GM12878 (cell line): ENCODE data around the gene CSTF1. TPM values are rescaled to one million over a fixed set of nuclear protein-coding genes. Genes with fewer than 3 reads are reported as not detected.

Source experiments
- ATAC-seq: fragments of 200-7000 bp; cut with Tn5 transposase; 3 replicates; pipeline ENCODE4 v1.9.1; 2020; ENCODE audit warnings: mild to moderate bottlenecking, moderate library complexity
- BruUV-seq: library from RNA; stranded (reverse); fragments of 400-500 nt; replicated peaks from 2 replicates; lab custom pipeline; 2021; lab: Mats Ljungman, UMichigan
- CTCF ChIA-PET: fragments of 300-600 bp; sonication (Branson Sonifier 250); formaldehyde crosslinking; extraction: SDS; loops from one replicate; lab custom pipeline; 2021; ENCODE audit warnings: inconsistent platforms; lab: Yijun Ruan, JAX
- POLR2A ChIA-PET: fragments of 350-600 bp; formaldehyde crosslinking; extraction: SDS; loops from one replicate; lab custom pipeline; 2021; ENCODE audit warnings: inconsistent platforms; lab: Charles Lee
- RAD21 ChIA-PET: fragments of 300-600 bp; sonication (Branson Sonifier 250); formaldehyde crosslinking; loops from one replicate; lab custom pipeline; 2023; ENCODE audit warnings: antibody characterized with exemption; ENCODE audit not compliant: unreplicated experiment; lab: Charles Lee
- SMC1A ChIA-PET: fragments of 300-600 bp; sonication (Branson Sonifier 250); formaldehyde crosslinking; loops from one replicate; lab custom pipeline; 2023; ENCODE audit not compliant: unreplicated experiment, uncharacterized antibody; lab: Charles Lee
- DNase-seq: peaks from one replicate; pipeline ENCODE4 v3.0.0-alpha.2; 2011; ENCODE audit warnings: low read depth, low spot score
- FAIRE-seq: peaks from 3 replicates; lab custom pipeline; 2011; peaks lifted over from hg19 to GRCh38; lab: Jason Lieb, UNC
- H2AFZ ChIP-seq: 2 replicates; pipeline ENCODE4 v1.6.0; 2011; ENCODE audit warnings: low read depth, low read length, control low read depth; ENCODE audit not compliant: control insufficient read depth
- H3K27ac ChIP-seq: 2 replicates; pipeline ENCODE4 v1.5.1; 2011; ENCODE audit warnings: control low read depth; ENCODE audit not compliant: control insufficient read depth, insufficient read depth
- H3K27me3 ChIP-seq, 2 experiments: replicated peaks in 1 of 2; 2 replicates each; pipeline versions ENCODE4 v1.6.0 to v1.6.1; 2011; ENCODE audit warnings: low read length in 1 of 2; ENCODE audit not compliant: control insufficient read depth in 2 of 2, insufficient read depth in 2 of 2
- H3K36me3 ChIP-seq, 2 experiments: 2 replicates each; pipeline ENCODE4 v1.5.1; 2011; ENCODE audit warnings: low read length in 1 of 2; ENCODE audit not compliant: control insufficient read depth in 2 of 2, insufficient read depth in 2 of 2
- H3K4me1 ChIP-seq: 2 replicates; pipeline ENCODE4 v1.6.1; 2011; ENCODE audit warnings: mild to moderate bottlenecking, low read length, moderate library complexity, mixed read lengths; ENCODE audit not compliant: control insufficient read depth, insufficient read depth
- H3K4me2 ChIP-seq: 2 replicates; pipeline ENCODE4 v1.6.0; 2011; ENCODE audit warnings: control low read depth; ENCODE audit not compliant: control insufficient read depth, insufficient read depth
- H3K4me3 ChIP-seq: fragments of 200-600 bp; sonication (generic); 2 replicates; pipeline ENCODE4 v1.5.1; 2016
- H3K79me2 ChIP-seq: 2 replicates; pipeline ENCODE4 v1.6.0; 2011; ENCODE audit warnings: low read length; ENCODE audit not compliant: control insufficient read depth, insufficient read depth
- H3K9ac ChIP-seq: 2 replicates; pipeline ENCODE4 v1.8.0; 2011; ENCODE audit warnings: low read length, control low read depth, mixed read lengths; ENCODE audit not compliant: control insufficient read depth, insufficient read depth
- H3K9me3 ChIP-seq: replicated peaks from 3 replicates; pipeline ENCODE4 v1.5.1; 2011; ENCODE audit warnings: mild to moderate bottlenecking, low read length; ENCODE audit not compliant: control insufficient read depth, insufficient read depth
- H4K20me1 ChIP-seq: 2 replicates; pipeline ENCODE4 v1.6.0; 2011; ENCODE audit not compliant: control insufficient read depth, insufficient read depth
- ATF2 ChIP-seq: IDR thresholded peaks from 2 replicates; pipeline ENCODE4 v1.6.1; 2012; ENCODE audit warnings: low read length, inconsistent platforms
- BCL3 ChIP-seq: IDR thresholded peaks from 2 replicates; pipeline ENCODE4 v1.6.1; 2011; ENCODE audit warnings: borderline replicate concordance, low read depth, mild to moderate bottlenecking, moderate library complexity, low read length; ENCODE audit not compliant: insufficient read depth, poor library complexity, severe bottlenecking
- BHLHE40 ChIP-seq, 2 experiments: fragments of 450-650 bp in 1 of 2; IDR thresholded peaks; 2 replicates each; pipeline ENCODE4 v1.6.1; 2011 to 2017; ENCODE audit warnings: low read depth in 2 of 2, borderline replicate concordance in 1 of 2, improper control_type of control experiment in 1 of 2, low read length in 1 of 2, mild to moderate bottlenecking in 1 of 2
- BRCA1 ChIP-seq: IDR thresholded peaks from 2 replicates; pipeline ENCODE4 v1.6.1; 2011; ENCODE audit warnings: low read depth, low read length, improper control_type of control experiment
- CBFB ChIP-seq: IDR thresholded peaks from 2 replicates; pipeline ENCODE4 v1.6.1; 2016; ENCODE audit warnings: antibody characterized with exemption, low read depth
- E2F4 ChIP-seq: IDR thresholded peaks from 2 replicates; pipeline ENCODE4 v1.6.1; 2012; ENCODE audit warnings: low read depth, low read length, improper control_type of control experiment
- EP300 ChIP-seq, 2 experiments: fragments of 150-350 bp in 1 of 2; IDR thresholded peaks; 2 replicates each; pipeline ENCODE4 v1.6.1; 2011 to 2012; ENCODE audit warnings: low read depth in 2 of 2, low read length in 2 of 2, borderline replicate concordance in 1 of 2, improper control_type of control experiment in 1 of 2, inconsistent platforms in 1 of 2; ENCODE audit not compliant: control insufficient read depth in 1 of 2
- KAT2A ChIP-seq: conservative IDR thresholded peaks from 2 replicates; pipeline ENCODE4 v1.6.1; 2011; ENCODE audit warnings: low read depth, low read length; ENCODE audit not compliant: control insufficient read depth
- NR2F1 ChIP-seq: fragments of 450-650 bp; conservative IDR thresholded peaks from 2 replicates; pipeline ENCODE4 v1.6.1; 2017; ENCODE audit warnings: mild to moderate bottlenecking
- PRDM15 ChIP-seq: fragments of 450-650 bp; formaldehyde crosslinking; IDR thresholded peaks from 2 replicates; pipeline ENCODE4 v1.4.0; 2020; ENCODE audit warnings: mild to moderate bottlenecking, moderate library complexity
- RELA ChIP-seq: fragments of 450-650 bp; IDR thresholded peaks from 2 replicates; pipeline ENCODE4 v1.8.0; 2014; ENCODE audit warnings: borderline replicate concordance; ENCODE audit not compliant: partially characterized antibody
- RFX5 ChIP-seq: IDR thresholded peaks from 2 replicates; pipeline ENCODE4 v1.6.1; 2011; ENCODE audit warnings: low read depth, low read length, improper control_type of control experiment
- SP1 ChIP-seq: IDR thresholded peaks from one replicate; pipeline ENCODE4 v1.6.1; 2011; ENCODE audit warnings: low read depth, low read length
- YBX1 ChIP-seq: fragments of 450-650 bp; IDR thresholded peaks from 2 replicates; pipeline ENCODE4 v1.6.1; 2016; ENCODE audit warnings: antibody characterized with exemption
- ZNF24 ChIP-seq: fragments of 450-650 bp; IDR thresholded peaks from 2 replicates; pipeline ENCODE4 v1.6.1; 2017; ENCODE audit warnings: antibody characterized with exemption, mild to moderate bottlenecking
- WGBS: methylation state at CpG from one replicate; pipeline ENCODE4 v1.1.6; 2016; ENCODE audit warnings: low lambda C conversion rate; ENCODE audit not compliant: insufficient replicate concordance, insufficient coverage; ENCODE audit errors: missing lambda C conversion rate; 5-methylcytosine and 5-hydroxymethylcytosine counted together
- in situ Hi-C: fragments of 300-500 bp; cut with MboI; formaldehyde crosslinking; loops from 9 replicates; pipeline ENCODE4 v1.14.3; 2018; ENCODE audit warnings: mixed read lengths
- intact Hi-C: fragments of 100-400 bp; cut with micrococcal nuclease; formaldehyde crosslinking; loops from one replicate; pipeline ENCODE4 v1.14.2; 2022; ENCODE audit not compliant: unreplicated experiment
- polyA plus RNA-seq, 11 experiments: library from polyadenylated mRNA; depleted of rRNA in 4 of 11; unstranded in 6 of 11; stranded (reverse) in 5 of 11; fragments of >200 nt; fragmentation: Nextera tagmentation in 4 of 11; fragmentation: Illumina TruSeq in 1 of 11; extraction: Ambion mirVana in 4 of 11; extraction: Trizol in 1 of 11; gene quantifications; 1 replicate in 1 of 11; 2 replicates in 10 of 11; pipeline versions ENCODE4 v1.2.1 to v1.2.3, GENCODE V29; 2011 to 2016; ENCODE audit warnings: inconsistent platforms in 2 of 11, missing spikeins in 2 of 11, low read depth in 1 of 11
- total RNA-seq, 4 experiments: library from RNA; depleted of rRNA in 3 of 4; stranded (reverse); fragments of >200 nt in 3 of 4; fragmentation: Illumina TruSeq in 1 of 4; extraction: Trizol in 1 of 4; gene quantifications; 2 replicates each; pipeline versions ENCODE4 v1.2.1 to v1.2.3, GENCODE V29; 2013 to 2021

The CSTF1 gene
- total and polyA plus RNA-seq, 10 of the 15 experiments (the other 5 are each of a cell fraction or from before 2014, with no cell fraction given) = 41.8 to 89.1 (median 50.1) TPM

- no peak for TF ChIP-seq PRDM15 (CRISPR knock-in tag)
- no peak for TF ChIP-seq ATF2
- TF ChIP-seq NR2F1 = no peak
- no peak for TF ChIP-seq EP300 (IDR thresholded peaks at IDR 0.05; ENCODE audit: borderline replicate concordance in 1 of 2, control insufficient read depth in 1 of 2, low read depth in 2 of 2, low read length in 2 of 2)
- TF ChIP-seq RFX5 = no peak
- TF ChIP-seq, all 136 proteins: peak for 0
These were observed 43.7 kb upstream of the CSTF1 start (continued) for GRCh38 chr20:56348746-56349145.

GRCh38 chr20:56350842-56351241 is 41.6 kb upstream of the CSTF1 start:
- Histone ChIP-seq H3K9ac (no peak overlapping the region), H3K27me3 (peaks cover 0 to 10% of the 10 kb centered on the region in 2 experiments; a peak in 1 of 4 replicates), H4K20me1 (no peaks in the 10 kb centered on the region), H3K4me2 (no peak overlapping the region), H3K36me3 (no peaks in the 10 kb centered on the region), H3K9me3 (no peaks in the 10 kb centered on the region), H3K4me3 (no peak overlapping the region), H3K79me2 (no peaks in the 10 kb centered on the region), H3K27ac (no peak overlapping the region), H3K4me1 (no peaks in the 10 kb centered on the region), H2AFZ (no peak overlapping the region)
- ChIA-PET SMC1A (no interaction called here), POLR2A (no interaction called here), CTCF (no interaction called here), RAD21 (no interaction called here)
- BruUV-seq = no TSS peak
- FAIRE-seq = no peak
- no peak for DNase-seq
- intact Hi-C loops = no loop called here
- TF ChIP-seq RELA = no peak
- no peak for TF ChIP-seq BCL3
- TF ChIP-seq BHLHE40 (IDR thresholded peaks at IDR 0.05; ENCODE audit: borderline replicate concordance in 1 of 2, low read depth in 2 of 2, low read length in 1 of 2) = no peak
- no peak for TF ChIP-seq BRCA1
- no peak for TF ChIP-seq SP1
- TF ChIP-seq CBFB = no peak
- TF ChIP-seq KAT2A = no peak
- no peak for TF ChIP-seq YBX1
- no peak for TF ChIP-seq ZNF24
- TF ChIP-seq E2F4 = no peak
- no peak for ATAC-seq
- 22% methylated on average over 2 of the region's 2 CpGs for WGBS
- in situ Hi-C loops = no loop called here
